BJ (cell line): Measurements from ENCODE around the gene SNRNP48. TPM values are rescaled to one million over a fixed set of nuclear protein-coding genes. Genes with fewer than 3 reads are reported as not detected.

ENCODE experiments used
- CTCF ChIA-PET: fragments of 350-600 bp; formaldehyde crosslinking; extraction: SDS; loops from one replicate; lab custom pipeline; 2021; ENCODE audit warnings: antibody characterized with exemption, inconsistent platforms; lab: Yijun Ruan, JAX
- POLR2A ChIA-PET: fragments of 300-600 bp; sonication (Branson Sonifier 250); formaldehyde crosslinking; extraction: SDS; loops from one replicate; lab custom pipeline; 2021; ENCODE audit warnings: antibody characterized with exemption; lab: Charles Lee
- DNase-seq: peaks from one replicate; pipeline ENCODE4 v3.0.0-alpha.2; 2011; ENCODE audit warnings: low read depth
- H3K27me3 ChIP-seq: 2 replicates; pipeline ENCODE4 v1.6.0; 2011; ENCODE audit warnings: low read length; ENCODE audit not compliant: control insufficient read depth, insufficient read depth
- H3K36me3 ChIP-seq: 2 replicates; pipeline ENCODE4 v1.5.1; 2011; ENCODE audit warnings: low read length; ENCODE audit not compliant: control insufficient read depth, insufficient read depth
- H3K4me3 ChIP-seq: 2 replicates; pipeline ENCODE4 v1.5.1; 2011; ENCODE audit warnings: low read depth, mild to moderate bottlenecking, control low read depth, low read length
- CTCF ChIP-seq: IDR thresholded peaks from 2 replicates; pipeline ENCODE4 v1.5.1; 2011; ENCODE audit warnings: low read depth, mild to moderate bottlenecking, control low read depth, inconsistent platforms, low read length, moderate library complexity; ENCODE audit not compliant: insufficient read depth
- polyA plus RNA-seq: library from polyadenylated mRNA; depleted of rRNA; stranded (reverse); fragments of >200 nt; gene quantifications from 2 replicates; pipeline ENCODE4 v1.2.3, GENCODE V29; 2011

The SNRNP48 gene
- polyA plus RNA-seq, 1 experiment, result 2.6 TPM

- Histone ChIP-seq H3K27me3 (no peaks in the 10 kb centered on the region), H3K4me3 (no peak overlapping the region), H3K36me3 (peaks cover 5% of the 10 kb centered on the region)
- DNase-seq, result no peak
- ChIA-PET POLR2A (no interaction called here), CTCF (interaction anchor here (0.8 to 1.4 kb wide), 2 partner anchors 10 to 30 kb away, joined by 3 to 4 read pairs; partner anchors contain the start of gene SNRNP48)
- TF ChIP-seq CTCF, result no peak
Measured at GRCh38 chr6:7559651-7560385, 30.2 kb upstream of the SNRNP48 start.

GRCh38 chr6:7561153-7561964 lies 28.6 kb upstream of the SNRNP48 start:
- Histone ChIP-seq H3K27me3 (no peaks in the 10 kb centered on the region), H3K36me3 (peaks cover 4% of the 10 kb centered on the region; the same call in 1 of the 2 replicates), H3K4me3 (no peak overlapping the region)
- TF ChIP-seq CTCF, result no peak
- ChIA-PET POLR2A (no interaction called here), CTCF (no interaction called here)
- no peak for DNase-seq

GRCh38 chr6:7562769-7563168 lies 27.2 kb upstream of the SNRNP48 start:
- no peak for TF ChIP-seq CTCF
- ChIA-PET POLR2A (no interaction called here), CTCF (no interaction called here)
- Histone ChIP-seq H3K4me3 (no peak overlapping the region), H3K36me3 (peaks cover 4% of the 10 kb centered on the region; the same call in 1 of the 2 replicates), H3K27me3 (no peaks in the 10 kb centered on the region)
- DNase-seq, result no peak

- Histone ChIP-seq H3K36me3 (peaks cover 5% of the 10 kb centered on the region), H3K4me3 (no peak overlapping the region), H3K27me3 (no peaks in the 10 kb centered on the region)
- DNase-seq, result no peak
- TF ChIP-seq CTCF, result no peak
- CTCF ChIA-PET, result interaction anchor here (0.6 to 1.7 kb wide), 5 partner anchors 11 to 1241 kb away, joined by 3 to 6 read pairs (median 4); no protein-coding TSS in a partner anchor
- POLR2A ChIA-PET, result no interaction called here
Measured at GRCh38 chr6:7566107-7566506, 23.9 kb upstream of the SNRNP48 start.

- ChIA-PET POLR2A (no interaction called here), CTCF (interaction anchor here (0.7 to 1.7 kb wide), 3 partner anchors 12 to 19 kb away, joined by 4 to 6 read pairs (median 4); no protein-coding TSS in a partner anchor)
- no peak for DNase-seq
- H3K27me3 ChIP-seq, result no peaks in the 10 kb centered on the region
- peaks cover 4% of the 10 kb centered on the region for H3K36me3 ChIP-seq
- TF ChIP-seq CTCF, result no peak
- H3K4me3 ChIP-seq, result no peak overlapping the region
Measured at GRCh38 chr6:7566617-7567173, 23.3 kb upstream of the SNRNP48 start.
